Middle frontal gyrus (tissue), 1 donor: ENCODE data around the gene SLCO3A1.
A peak's percentile ranks its signal among the peaks of the same experiment; 100 is the strongest.
"Not testable (repeated sequence)": the region's sequence is repeated elsewhere in the genome, so short reads cannot be mapped to it uniquely, and the experiment has no call there.

Experiments used
- DNase-seq: peaks from one replicate; pipeline ENCODE4 v3.0.0-alpha.2; 2015; ENCODE audit warnings: low spot score; ENCODE audit errors: extremely low spot score

The SLCO3A1 gene

DNA sequence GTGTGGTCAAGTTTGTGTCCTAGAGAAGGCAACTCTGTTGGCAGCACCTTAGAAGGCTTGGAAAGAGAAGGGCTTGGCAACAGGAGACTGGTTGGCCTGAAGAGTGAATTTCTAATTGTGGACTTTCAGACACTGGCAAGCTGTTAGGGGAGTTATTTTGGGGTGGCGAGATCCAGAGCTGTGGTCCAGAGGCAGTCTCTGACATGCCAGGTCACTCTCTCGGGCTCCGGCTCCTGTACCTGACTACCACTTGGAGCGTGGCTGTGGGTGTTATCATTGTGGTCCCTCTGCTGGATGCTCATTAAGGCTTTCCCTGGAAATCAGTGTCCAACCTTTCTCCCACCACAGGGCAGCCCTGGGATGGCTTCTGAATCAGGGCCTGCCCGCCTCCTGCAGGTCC is 209.0 kb downstream of the SLCO3A1 start:
- DNase-seq, result no peak

DNA sequence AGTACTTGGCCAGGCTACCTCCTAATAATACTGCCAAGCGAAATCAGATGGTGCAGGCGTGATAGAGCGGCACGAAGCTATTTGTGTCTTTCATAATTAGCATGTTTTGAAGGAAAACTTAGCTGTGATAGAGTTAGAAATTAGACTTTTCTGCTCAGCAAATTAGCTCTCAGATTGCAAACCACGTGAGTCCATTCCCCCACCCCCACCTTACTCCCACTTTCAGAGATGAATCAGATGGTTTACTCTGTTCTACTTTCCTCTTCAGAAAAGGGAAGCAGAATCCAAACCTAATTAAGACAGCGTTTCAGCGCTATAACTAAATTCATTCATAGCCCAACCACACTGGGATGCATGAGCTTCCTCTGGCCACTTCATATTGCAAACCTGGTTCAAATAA is 214.6 kb downstream of the SLCO3A1 start:
- peak; percentile 41 for DNase-seq

DNA sequence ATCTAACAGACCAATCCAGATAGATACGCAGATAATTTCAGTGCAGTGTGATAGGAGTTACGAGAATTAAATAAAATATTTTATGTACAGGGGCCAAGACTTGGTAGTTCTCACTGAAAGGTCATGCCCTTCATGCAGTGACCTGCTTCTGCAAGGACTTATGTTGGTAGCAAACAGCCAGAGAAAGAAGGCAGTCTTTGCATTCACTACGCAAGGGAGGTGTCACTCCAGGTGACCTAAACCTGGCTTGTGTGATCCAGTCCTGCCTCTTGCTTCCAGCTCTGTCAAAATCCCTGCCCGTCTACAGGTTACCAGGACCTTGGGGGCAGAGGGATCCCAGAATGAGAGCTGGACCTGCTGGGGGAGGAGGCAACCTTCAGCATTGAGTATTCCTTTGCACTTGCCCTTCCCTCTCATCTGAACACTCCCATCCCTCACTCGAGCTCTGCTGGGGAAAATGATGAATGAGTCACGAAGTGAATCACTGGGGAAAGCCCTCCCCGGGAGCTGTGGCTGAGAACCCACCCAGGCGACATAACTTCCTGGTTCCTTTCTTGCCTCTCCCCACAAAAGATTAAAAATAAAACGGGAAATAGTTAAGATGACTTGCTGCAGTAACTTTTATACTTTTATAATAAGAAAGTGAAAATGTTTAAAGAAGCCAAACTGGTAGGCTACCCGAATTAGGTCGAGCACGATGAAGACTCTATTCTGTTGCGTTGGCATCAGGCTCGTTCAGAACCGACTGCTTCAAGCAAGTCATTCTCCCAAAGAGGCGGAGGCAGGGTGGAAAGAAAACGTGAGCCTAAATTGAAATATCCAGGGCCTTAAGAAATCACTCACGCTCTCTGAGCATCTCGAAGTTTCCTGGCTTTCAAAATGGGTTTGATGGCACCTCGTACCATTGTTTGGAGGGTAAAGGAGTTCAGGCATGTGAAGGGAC is 216.1 kb downstream of the SLCO3A1 start:
- DNase-seq, result no peak

DNA sequence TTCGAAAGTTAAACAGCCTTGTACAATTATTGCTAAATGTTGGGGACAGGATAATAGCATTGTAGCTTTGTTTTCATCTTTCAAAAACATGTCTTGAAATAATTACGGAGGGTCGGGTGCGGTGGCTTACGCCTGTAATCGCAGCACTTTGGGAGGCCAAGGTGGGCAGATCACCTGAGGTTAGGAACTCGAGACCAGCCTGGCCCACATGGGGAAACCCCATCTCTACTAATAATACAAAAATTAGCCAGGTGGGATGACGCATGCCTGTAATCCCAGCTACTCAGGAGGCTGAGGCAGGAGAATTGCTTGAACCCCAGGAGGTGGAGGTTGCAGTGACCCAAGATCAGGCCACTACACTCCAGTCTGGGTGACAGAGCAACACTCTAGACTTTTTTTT is 216.7 kb downstream of the SLCO3A1 start:
- not testable (repeated sequence) for DNase-seq

DNA sequence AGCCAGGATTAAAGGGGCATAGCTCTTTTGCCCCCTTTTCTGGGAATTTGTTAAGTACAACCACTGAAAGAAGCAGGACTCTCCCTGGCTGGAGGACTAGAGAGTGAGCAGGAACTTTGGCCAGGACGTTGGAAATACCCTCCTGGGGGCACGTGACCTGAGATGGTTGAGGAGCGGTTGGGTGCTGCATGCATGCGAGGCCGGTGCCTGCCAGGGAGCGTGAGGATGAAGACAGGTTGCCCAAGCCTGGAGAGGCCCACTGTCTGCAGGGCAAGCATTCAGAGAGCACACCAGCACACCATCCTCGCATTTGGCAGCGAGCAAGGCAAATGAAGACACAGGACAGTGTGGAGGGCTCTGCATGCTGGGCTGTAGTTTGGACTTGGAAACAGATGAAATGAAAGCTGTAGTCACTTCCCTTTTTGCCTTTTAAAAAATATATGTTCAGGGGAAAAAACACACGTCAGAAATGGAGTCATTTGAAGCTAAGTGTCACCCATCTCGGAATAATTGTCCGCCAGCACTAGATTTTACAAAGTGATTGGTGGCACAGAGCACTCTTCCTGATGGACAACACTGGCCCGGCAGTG is 217.6 kb downstream of the SLCO3A1 start:
- DNase-seq, result no peak

DNA sequence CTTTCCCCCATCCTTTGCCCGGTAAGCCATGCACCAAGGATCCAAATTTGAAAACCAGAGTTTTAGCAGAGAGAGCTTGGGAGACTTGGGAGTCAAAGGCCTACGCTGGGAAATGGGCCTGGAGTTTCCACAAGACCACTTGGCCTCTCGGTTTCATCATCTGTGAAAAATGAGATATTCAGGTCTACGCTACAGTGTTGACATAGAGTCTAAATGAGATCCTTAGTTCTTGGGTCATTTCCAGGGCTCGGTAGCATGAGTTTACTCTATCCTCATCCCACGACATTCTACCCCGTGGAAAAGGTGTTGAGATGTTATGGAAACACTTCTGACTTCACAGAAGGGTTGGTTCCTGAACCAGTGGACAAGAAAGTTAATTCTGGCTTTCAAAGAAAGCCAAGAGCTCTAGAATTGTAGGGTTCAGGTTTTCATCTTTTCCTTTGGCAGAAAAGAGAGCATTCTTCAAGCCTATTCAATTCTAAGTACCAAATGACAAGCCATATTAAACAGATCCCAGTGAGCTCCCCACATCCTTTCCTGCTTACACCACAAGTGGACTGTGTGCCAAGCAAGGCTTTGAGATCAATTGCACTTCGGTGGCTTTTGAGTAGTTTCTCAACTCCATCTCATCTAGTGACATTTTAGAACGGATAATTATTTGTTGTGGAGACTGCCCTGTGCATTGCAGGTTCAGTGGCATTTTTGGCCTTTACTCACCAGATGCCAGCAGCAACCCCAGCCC is 219.7 kb downstream of the SLCO3A1 start:
- no peak for DNase-seq

DNA sequence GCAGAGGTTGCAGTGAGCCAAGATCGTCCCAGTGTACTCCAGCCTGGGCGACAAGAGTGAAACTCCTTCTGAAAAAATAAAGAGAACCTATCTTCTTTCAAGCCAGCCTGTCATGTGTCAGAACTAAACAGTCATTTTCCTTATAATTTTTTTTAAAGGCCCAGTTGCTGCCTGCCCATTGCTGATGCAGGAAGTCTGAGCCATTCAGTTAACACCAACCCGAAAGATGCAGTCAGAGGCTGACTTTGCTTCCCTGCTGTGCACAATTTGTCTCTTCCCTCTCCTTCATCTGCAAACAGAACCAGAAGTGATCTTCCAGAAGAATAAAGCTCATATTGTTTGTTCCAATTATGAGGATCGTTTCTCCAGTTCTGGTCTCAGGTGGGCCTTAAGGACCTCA is 220.6 kb downstream of the SLCO3A1 start:
- no peak for DNase-seq

DNA sequence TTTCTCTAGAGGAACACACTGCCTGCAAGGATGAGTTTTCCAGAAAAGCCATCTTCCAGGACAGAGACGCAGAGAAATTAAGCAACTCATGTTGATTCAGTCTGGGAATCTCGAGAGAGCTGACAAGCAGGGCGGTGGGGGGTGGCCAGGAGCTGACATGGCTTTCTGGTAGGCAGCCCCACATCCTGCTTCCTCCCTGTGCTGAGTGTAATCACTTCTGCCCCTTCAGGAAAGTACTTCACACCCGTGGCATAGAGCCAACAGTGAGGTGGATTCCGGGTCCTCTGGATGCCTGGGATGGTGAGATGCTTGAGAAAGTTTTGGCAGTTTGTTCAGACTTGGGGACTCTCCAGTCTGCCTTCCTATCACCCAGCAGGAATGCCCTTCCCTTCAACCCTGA is 221.1 kb downstream of the SLCO3A1 start:
- DNase-seq, result no peak

DNA sequence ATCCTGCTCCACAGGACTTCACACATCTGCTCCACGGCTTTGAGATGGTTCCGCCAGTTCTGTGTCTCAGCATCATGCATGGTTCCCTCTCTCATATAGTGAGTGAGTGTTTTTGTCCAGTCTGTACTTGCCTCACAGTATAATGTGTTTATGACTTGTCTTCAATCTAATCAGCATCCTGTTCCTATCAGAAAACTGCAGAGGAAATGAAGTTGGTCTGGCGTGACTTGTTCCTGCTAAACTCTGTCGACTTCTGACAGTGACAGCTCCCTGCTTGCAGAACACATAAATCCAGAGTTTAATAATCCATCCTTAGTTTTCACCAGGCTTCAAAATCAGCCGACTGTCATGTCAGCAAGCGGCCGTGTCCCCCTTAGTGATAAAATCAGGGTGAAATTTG is 222.3 kb downstream of the SLCO3A1 start:
- DNase-seq, result no peak

DNA sequence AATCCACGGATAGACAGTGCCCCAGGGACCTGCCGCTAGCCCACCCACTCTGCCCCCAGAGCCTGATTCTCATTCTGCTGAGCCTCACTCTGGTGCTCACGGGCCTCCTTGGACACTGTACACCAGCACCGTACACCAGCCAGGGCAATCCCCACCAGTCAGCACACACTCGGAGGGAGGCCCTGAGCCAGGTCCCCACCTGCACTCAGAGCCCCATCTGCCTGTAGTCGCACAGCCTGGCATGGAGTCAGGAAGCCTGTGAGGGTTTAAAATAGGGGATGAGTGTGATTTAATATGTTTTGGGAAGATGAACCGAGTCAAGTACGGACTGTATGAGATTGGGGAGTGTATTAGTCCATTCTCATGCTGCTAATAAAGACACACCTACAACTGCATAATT is 223.0 kb downstream of the SLCO3A1 start:
- no peak for DNase-seq

DNA sequence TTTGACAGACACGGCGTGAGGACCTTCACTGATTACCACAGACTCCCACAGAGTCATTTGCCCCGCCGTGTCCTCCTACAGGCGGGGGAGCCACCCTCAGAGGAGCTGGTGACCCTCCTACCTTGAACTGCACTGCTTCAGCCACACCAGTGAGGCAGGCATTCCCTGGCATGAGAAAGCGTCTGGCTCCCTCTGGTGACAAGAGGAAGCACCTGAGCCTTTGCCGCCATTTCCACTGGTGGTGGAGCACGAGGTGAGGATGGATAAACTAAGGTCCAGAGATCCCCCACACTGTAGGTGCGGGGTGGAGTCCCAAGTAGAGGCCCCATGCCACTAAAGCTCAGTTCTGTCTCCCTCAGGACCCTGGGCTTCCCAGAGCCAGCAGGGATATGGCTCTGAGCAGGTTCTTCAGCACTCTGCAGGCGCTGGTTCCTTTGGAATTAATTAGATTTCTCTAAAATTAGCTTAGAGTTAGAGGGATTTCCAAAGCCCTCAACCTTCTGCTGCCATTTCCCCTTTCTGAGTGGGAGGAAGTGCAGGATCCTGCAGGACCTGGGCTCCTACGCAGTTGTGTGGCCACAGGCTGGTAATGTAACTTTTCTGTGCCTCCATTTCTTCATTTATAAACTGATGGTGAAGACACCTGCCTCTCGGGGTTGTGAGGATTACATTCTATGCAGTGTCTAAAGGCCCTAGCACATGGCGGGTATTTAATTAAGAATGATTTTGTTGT is 224.0 kb downstream of the SLCO3A1 start:
- DNase-seq, result peak; percentile 55

DNA sequence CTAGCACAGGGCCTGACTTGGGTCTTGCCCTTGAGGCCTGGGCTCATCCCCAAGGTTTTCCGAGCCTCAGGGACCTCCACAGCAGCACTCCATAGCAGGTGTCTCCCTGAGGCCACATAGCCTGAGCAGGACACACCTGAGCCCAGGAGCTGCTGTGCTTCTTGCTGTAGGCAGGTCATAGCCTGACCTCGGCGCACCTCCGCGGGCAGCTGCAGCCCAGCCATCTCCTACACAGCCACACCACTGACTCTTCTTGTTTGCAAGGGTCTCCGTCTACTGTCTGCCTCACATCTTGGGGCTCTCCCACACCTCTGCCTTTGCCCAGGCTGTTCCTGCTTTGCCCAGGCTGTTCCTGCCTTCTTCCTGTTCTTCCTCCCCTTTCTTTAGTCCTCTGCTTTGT is 224.8 kb downstream of the SLCO3A1 start:
- DNase-seq, result no peak

DNA sequence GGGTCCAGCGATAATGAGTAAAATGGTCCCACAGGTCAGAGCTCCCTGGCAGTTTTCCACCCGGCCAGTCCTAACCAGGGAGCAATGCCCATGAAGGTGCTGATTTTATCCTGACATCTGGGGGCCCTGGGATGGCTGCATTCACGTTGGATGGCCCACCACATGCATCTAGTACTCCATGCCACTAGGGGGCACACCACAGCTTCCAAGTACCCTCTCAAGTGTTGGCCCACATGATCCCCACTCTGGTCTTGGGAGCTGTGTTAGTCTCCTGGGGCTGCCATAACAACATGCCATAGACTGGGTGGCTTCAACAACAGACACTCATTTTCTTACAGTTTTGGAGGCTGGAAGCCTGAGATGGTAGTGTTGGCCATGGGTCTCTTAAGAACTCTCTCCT is 225.5 kb downstream of the SLCO3A1 start:
- no peak for DNase-seq

DNA sequence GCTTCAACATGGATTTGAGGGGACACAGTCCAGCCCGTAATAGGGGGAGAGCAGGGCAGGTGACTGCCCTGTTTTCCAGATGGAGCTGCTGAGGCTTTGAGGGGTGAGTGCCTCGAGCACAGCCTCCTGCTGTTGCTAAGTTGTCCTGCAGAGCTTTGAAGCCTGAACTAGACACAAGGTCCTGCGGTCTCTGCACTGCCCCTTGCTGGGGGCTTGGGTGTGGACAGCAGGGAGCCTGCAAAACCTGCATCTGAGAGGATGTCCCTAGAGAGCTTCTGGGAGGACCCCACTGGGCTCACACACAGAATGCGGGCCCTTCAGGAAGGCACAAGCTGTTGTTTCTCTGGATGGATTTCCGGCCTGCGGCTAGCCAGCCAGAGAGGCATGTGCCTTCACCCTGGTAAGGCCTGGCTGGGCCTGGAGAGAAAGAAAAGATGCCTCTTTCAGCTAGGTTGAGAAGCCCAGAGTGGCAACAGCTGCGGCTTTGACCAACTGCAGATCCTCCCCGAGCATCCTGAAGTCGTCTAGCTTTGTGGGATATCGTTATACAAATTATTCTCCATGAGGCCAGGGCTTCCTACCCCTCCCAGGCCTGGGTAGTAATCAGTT is 226.2 kb downstream of the SLCO3A1 start:
- no peak for DNase-seq

DNA sequence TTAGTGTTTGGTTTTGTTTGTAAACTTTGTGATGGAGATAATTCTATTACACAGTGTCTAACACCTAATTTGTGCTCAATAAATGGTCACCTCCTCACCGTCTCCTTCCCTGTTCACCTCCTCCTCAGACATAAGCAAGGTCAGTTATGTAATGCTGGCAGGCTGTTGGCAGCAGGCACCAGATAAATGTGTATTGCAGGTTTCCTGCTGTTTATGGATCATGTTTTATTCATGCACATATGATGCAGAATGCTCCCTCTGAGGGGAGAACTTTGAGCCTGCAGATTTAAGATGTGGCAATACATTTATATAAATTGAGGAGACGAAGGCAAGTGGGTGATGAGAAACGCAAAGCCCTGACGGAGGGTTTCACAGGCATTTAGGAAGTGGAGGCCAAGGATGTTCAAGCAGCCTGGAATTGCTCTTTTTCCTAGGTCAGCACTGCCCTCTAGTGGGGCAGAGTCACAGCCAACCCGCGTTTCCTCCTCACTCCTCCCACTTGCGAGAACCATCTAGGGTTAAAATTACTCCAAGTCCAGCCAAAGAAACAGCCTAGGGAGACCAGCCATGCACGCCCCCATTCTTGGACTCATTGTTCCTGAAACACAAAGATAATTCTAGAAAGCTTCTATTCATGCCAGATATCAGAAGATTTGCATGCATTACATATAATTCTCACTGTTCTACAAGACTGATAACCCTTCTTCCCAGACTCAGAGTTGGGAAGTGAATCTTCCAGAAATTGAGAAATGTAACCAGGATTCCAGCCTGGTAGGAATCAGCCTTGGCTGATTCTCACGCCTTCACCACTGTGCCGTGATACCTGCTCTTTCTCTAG is 228.7 kb downstream of the SLCO3A1 start:
- DNase-seq, result peak; percentile 73

DNA sequence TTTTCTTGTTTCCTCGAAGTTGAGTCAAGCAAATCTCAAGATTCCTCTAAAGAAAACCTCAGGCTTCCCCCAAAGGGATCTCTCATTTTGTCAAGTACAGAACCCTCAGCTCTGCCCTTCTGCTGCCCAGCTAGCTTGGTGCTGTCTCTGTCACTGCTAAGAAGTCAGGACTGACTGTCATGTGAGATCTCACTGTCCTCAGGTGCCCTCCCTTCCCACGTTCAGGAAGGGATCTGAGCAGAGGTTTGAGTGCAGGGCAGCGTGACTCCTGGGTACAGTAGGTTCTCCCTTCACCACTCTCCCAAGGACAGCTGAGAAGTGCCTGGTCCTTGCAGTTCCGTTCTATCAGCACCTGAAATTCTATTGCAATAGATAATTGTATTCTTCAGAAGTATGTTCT is 229.7 kb downstream of the SLCO3A1 start:
- DNase-seq, result no peak

DNA sequence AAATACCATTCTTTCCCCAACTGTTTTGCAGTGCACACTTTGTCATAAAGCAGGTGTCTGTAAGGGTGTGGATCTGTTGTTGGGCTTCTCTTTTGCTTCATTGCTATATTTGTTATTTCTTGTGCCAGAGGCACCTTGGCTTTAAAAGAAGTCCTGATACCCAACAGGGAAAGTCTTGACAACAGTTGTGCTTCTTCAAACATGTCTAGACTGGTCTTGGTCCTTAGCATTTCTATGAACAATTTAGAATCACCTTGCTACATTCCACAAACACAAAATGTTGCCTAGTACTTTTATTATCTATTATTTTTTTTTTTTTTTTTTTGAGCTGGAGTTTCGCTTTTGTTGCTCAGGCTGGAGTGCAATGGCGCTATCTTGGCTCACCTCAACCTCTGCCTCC is 233.7 kb downstream of the SLCO3A1 start:
- DNase-seq, result no peak

DNA sequence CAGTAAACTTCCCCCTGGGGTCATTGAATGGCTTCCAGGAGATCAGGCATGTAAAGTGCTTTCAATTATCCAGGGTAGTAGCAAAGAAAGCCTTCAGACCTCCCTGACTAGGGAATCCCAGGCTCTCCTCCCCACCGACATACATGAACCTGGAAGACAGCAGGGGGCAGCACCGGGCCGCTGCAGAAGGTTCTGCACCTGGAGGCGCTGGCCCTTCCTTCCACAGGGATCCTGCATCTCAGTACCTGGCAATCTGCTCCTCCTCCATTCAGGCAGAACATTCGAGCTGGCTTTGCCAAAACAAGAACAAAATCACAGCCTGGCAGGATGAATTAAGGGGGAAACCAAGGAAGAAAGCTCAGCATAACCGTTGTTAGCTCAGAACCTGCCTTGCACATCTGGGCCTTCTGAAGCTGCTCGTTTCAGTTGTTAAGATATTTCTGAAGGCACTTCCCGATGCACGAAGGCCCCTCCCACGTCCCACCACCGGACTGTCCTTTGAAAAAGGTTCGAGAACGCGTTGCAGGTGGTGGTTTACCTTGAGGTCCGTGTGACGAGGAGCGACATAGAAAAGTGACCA is 237.7 kb downstream of the SLCO3A1 start:
- DNase-seq, result no peak

DNA sequence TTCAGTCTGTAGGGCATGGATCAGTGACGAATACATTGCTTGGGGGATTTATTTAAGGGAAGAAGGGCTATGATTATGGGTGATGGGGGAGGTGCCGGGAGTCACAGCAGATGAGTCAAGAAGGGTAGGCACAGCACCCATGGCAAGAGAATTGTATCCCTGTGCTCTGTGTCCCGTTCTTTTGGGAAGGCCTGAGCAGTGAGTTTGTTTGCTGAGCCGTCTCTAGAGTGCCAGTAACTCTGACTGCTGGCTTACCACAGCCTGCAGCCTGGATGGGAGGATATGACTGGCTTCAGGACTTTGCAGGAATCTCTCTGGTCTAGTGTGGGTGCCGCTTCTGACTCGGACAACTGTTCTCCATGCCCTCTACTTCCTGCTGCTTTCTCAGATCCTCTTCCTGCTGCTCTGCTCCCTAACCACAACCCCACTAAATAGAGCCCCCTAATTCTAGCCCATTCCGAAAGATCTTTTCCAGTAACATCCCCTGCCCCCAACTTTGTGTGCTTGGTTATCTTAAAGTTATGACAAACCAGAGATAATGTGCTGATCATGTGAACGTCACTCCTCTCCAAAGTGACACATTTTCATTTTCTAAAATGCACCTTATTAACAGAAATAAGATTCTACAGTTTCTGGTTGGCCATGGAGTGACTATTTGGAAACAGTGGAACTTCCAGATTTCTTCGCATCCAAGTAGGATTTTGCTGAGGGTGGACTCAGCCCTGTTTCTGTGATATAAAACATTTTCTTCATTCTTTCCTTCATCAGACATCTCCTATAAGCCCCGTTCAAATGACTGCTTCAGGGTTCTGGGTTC is 239.0 kb downstream of the SLCO3A1 start:
- DNase-seq, result no peak
